Measurements from ENCODE around the gene RNF217. TPM values are rescaled to one million over a fixed set of nuclear protein-coding genes. Genes with fewer than 3 reads are reported as not detected.

RNF217 gene
- total and polyA plus RNA-seq, 2 donors from 2014 or later, result 3.1 to 18.7 TPM

- intact Hi-C loops (cut with DNase I), result no loop called here
- Histone ChIP-seq H3K9ac (ENCODE audit: low read length in 3 of 3) (no peak overlapping the region), H3K27ac (ENCODE audit: low read depth in 2 of 2, low read length in 2 of 2) (no peak overlapping the region), H3K36me3 (ENCODE audit: control insufficient read depth in 2 of 3, insufficient read depth in 3 of 3, low read length in 3 of 3) (no peaks in the 10 kb centered on the region), H3K9me3 (ENCODE audit: control insufficient read depth in 2 of 3, insufficient read depth in 1 of 3, low read length in 3 of 3) (no peaks in the 10 kb centered on the region), H3K27me3 (ENCODE audit: control insufficient read depth, insufficient read depth, low read length) (no peaks in the 10 kb centered on the region), H3K4me3 (ENCODE audit: low read length in 3 of 3) (no peak overlapping the region), H3K4me1 (ENCODE audit: control insufficient read depth in 2 of 3, insufficient read depth in 2 of 3, low read depth in 1 of 3, low read length in 3 of 3) (no peaks in the 10 kb centered on the region)
- no peak for TF ChIP-seq CTCF (IDR thresholded peaks at IDR 0.05; ENCODE audit: borderline replicate concordance, extremely low read depth, insufficient read depth)
- FAIRE-seq (no peak), DNase-seq (no peak)
Measured at GRCh38 chr6:124967444-124967843, 5.2 kb downstream of the RNF217 start.

- FAIRE-seq, result no peak
- no peak overlapping the region for H3K27ac ChIP-seq (ENCODE audit: low read depth in 2 of 2, low read length in 2 of 2)
- TF ChIP-seq CTCF (IDR thresholded peaks at IDR 0.05; ENCODE audit: borderline replicate concordance, extremely low read depth, insufficient read depth), result no peak
- no peak for DNase-seq
- peaks cover 0 to 2% (median 0%) of the 10 kb centered on the region in 3 donors for H3K36me3 ChIP-seq (ENCODE audit: control insufficient read depth in 2 of 3, insufficient read depth in 3 of 3, low read length in 3 of 3)
- no peaks in the 10 kb centered on the region for H3K4me1 ChIP-seq (ENCODE audit: control insufficient read depth in 2 of 3, insufficient read depth in 2 of 3, low read depth in 1 of 3, low read length in 3 of 3)
- no peaks in the 10 kb centered on the region for H3K9me3 ChIP-seq (ENCODE audit: control insufficient read depth in 2 of 3, insufficient read depth in 1 of 3, low read length in 3 of 3)
- no peak overlapping the region for H3K4me3 ChIP-seq (ENCODE audit: low read length in 3 of 3)
- no peak overlapping the region for H3K9ac ChIP-seq (ENCODE audit: low read length in 3 of 3)
- no peaks in the 10 kb centered on the region for H3K27me3 ChIP-seq (ENCODE audit: control insufficient read depth, insufficient read depth, low read length)
- intact Hi-C loops (cut with DNase I), result no loop called here
Measured at GRCh38 chr6:124968401-124968800, 6.2 kb downstream of the RNF217 start.

- intact Hi-C loops (cut with DNase I), result no loop called here
- FAIRE-seq (no peak), DNase-seq (no peak)
- no peak overlapping the region for H3K27ac ChIP-seq (ENCODE audit: low read depth in 2 of 2, low read length in 2 of 2)
- no peak overlapping the region for H3K4me3 ChIP-seq (ENCODE audit: low read length in 3 of 3)
- no peak for TF ChIP-seq CTCF (IDR thresholded peaks at IDR 0.05; ENCODE audit: borderline replicate concordance, extremely low read depth, insufficient read depth)
- no peaks in the 10 kb centered on the region for H3K4me1 ChIP-seq (ENCODE audit: control insufficient read depth in 2 of 3, insufficient read depth in 2 of 3, low read depth in 1 of 3, low read length in 3 of 3)
- no peaks in the 10 kb centered on the region for H3K27me3 ChIP-seq (ENCODE audit: control insufficient read depth, insufficient read depth, low read length)
- no peak overlapping the region for H3K9ac ChIP-seq (ENCODE audit: low read length in 3 of 3)
- H3K36me3 ChIP-seq (ENCODE audit: control insufficient read depth in 2 of 3, insufficient read depth in 3 of 3, low read length in 3 of 3), result peaks cover 0 to 2% (median 0%) of the 10 kb centered on the region in 3 donors
- no peaks in the 10 kb centered on the region for H3K9me3 ChIP-seq (ENCODE audit: control insufficient read depth in 2 of 3, insufficient read depth in 1 of 3, low read length in 3 of 3)
Measured at GRCh38 chr6:124970243-124970642, 8.0 kb downstream of the RNF217 start.

- H3K4me3 ChIP-seq (ENCODE audit: low read length in 3 of 3), result no peak overlapping the region
- intact Hi-C loops (cut with DNase I), result no loop called here
- no peaks in the 10 kb centered on the region for H3K9me3 ChIP-seq (ENCODE audit: control insufficient read depth in 2 of 3, insufficient read depth in 1 of 3, low read length in 3 of 3)
- no peak overlapping the region for H3K27ac ChIP-seq (ENCODE audit: low read depth in 2 of 2, low read length in 2 of 2)
- H3K27me3 ChIP-seq (ENCODE audit: control insufficient read depth, insufficient read depth, low read length), result no peaks in the 10 kb centered on the region
- no peak for DNase-seq
- no peak overlapping the region for H3K9ac ChIP-seq (ENCODE audit: low read length in 3 of 3)
- TF ChIP-seq CTCF (IDR thresholded peaks at IDR 0.05; ENCODE audit: borderline replicate concordance, extremely low read depth, insufficient read depth), result no peak
- peaks cover 0 to 2% (median 0%) of the 10 kb centered on the region in 3 donors for H3K36me3 ChIP-seq (ENCODE audit: control insufficient read depth in 2 of 3, insufficient read depth in 3 of 3, low read length in 3 of 3)
- no peaks in the 10 kb centered on the region for H3K4me1 ChIP-seq (ENCODE audit: control insufficient read depth in 2 of 3, insufficient read depth in 2 of 3, low read depth in 1 of 3, low read length in 3 of 3)
- no peak for FAIRE-seq
Measured at GRCh38 chr6:124970763-124971162, 8.5 kb downstream of the RNF217 start.

All from kidney (tissue), 14 donors.